Ovary (tissue), 9 donors: Measurements from ENCODE around the gene GBF1. TPM values are rescaled to one million over a fixed set of nuclear protein-coding genes. Genes with fewer than 3 reads are reported as not detected.

Experiments used
- DNase-seq, 5 donors: peaks; one replicate each; pipeline ENCODE4 v3.0.0-alpha.2; 2019 to 2020
- H3K27ac ChIP-seq, 2 donors: fragments of 200-600 bp; one replicate each; pipeline versions ENCODE4 v1.5.1 to v1.8.0; 2019 to 2022
- H3K27me3 ChIP-seq: fragments of 200-600 bp; one replicate; pipeline ENCODE4 v1.8.0; 2022
- H3K36me3 ChIP-seq: fragments of 200-600 bp; sonication (generic); one replicate; pipeline ENCODE4 v1.5.1; 2019
- H3K4me1 ChIP-seq: one replicate; pipeline ENCODE4 v1.8.1; 2013; ENCODE audit warnings: mild to moderate bottlenecking, moderate library complexity; ENCODE audit not compliant: insufficient read depth
- H3K4me3 ChIP-seq: fragments of 200-600 bp; sonication (generic); one replicate; pipeline ENCODE4 v1.5.1; 2017
- H3K9me3 ChIP-seq, 2 donors: fragments of 200-600 bp in 1 of 2; sonication (generic) in 1 of 2; one replicate each; pipeline versions ENCODE4 v1.5.1 to v1.8.1; 2013 to 2019; ENCODE audit warnings: mild to moderate bottlenecking in 1 of 2, moderate library complexity in 1 of 2
- CTCF ChIP-seq, 3 donors: fragments of 450-650 bp in 2 of 3; fragments of 200-600 bp in 1 of 3; IDR thresholded peaks; one replicate each; pipeline versions ENCODE4 v1.5.1 to v1.8.0; 2016 to 2022; ENCODE audit warnings: antibody characterized with exemption in 3 of 3, mild to moderate bottlenecking in 1 of 3
- EP300 ChIP-seq: sonication (generic); formaldehyde crosslinking; IDR thresholded peaks from one replicate; pipeline ENCODE4 v1.6.1; 2017; ENCODE audit warnings: antibody characterized with exemption
- POLR2A ChIP-seq: fragments of 450-650 bp; IDR thresholded peaks from one replicate; pipeline ENCODE4 v1.6.1; 2017; ENCODE audit warnings: antibody characterized with exemption, mild to moderate bottlenecking, moderate library complexity
- WGBS, 3 donors: extraction: QIAGEN DNeasy Blood & Tissue Kit in 1 of 3; methylation state at CpG; one replicate each; pipeline versions ENCODE4 v1.1.5 to v1.1.7; 2013 to 2017; 5-methylcytosine and 5-hydroxymethylcytosine counted together
- intact Hi-C, 4 donors: fragments of 100-400 bp; cut with DNase I; formaldehyde crosslinking; loops; one replicate each; pipeline versions ENCODE4 v1.11.0 to v1.15.1; 2022 to 2023
- polyA plus RNA-seq, 2 donors: library from polyadenylated mRNA; stranded (reverse); fragments of 200-250 nt in 1 of 2; fragments of 350-450 nt in 1 of 2; fragmentation: Illumina TruSeq in 1 of 2; extraction: RNeasy Lipid Tissue Mini Kit (QIAGEN cat#74804) in 1 of 2; gene quantifications; one replicate each; pipeline ENCODE4 v1.2.3, GENCODE V29; 2013 to 2014
- total RNA-seq, 7 donors: library from RNA; depleted of rRNA in 2 of 7; stranded (reverse); fragments of >200 nt in 2 of 7; fragmentation: NEBNext Ultra II Directional in 3 of 7; extraction: Animal tissue kit (Norgen Biotek cat#: 25700) in 3 of 7; gene quantifications; one replicate each; pipeline versions ENCODE4 v1.1.0 to v1.2.4, GENCODE V29; 2016 to 2023
- donor health status: DM: no; HTN: no; CAD: no; lungs with moderate emphysema.
- donor health status: DM: no; HTN: no; CAD: no.
- donor health status: Bipolar disorder and iron deficiency.
- donor health status: DM: yes; HTN: yes; CAD: no.
- donor health status: DM: no; HTN: no; CAD: no.
- donor health status: DM: yes; HTN: yes; CAD: no.

Gene GBF1
- total and polyA plus RNA-seq, 9 donors: 13.2 to 43.2 (median 34.4) TPM

- Histone ChIP-seq H3K36me3 (no peaks in the 10 kb centered on the region), H3K27me3 (no peaks in the 10 kb centered on the region), H3K27ac (no peak overlapping the region), H3K4me3 (no peak overlapping the region), H3K4me1 (peaks cover 5% of the 10 kb centered on the region), H3K9me3 (no peaks in the 10 kb centered on the region)
- intact Hi-C loops: loop anchor here in 1 of 4 donors (5.0 kb wide), 1 partner anchor 170 kb away; no protein-coding TSS in a partner anchor
- TF ChIP-seq EP300: no peak
- TF ChIP-seq POLR2A: no peak
- TF ChIP-seq CTCF (IDR thresholded peaks at IDR 0.05): no peak
- no peak for DNase-seq
- 75 to 79% (median 77%) methylated on average over 18 of the region's 18 CpGs for WGBS, 3 donors
Measured at GRCh38 chr10:102401735-102402511, 156.6 kb downstream of the GBF1 start.

- intact Hi-C loops: loop anchor here in 1 of 4 donors (5.0 kb wide), 1 partner anchor 170 kb away; no protein-coding TSS in a partner anchor
- Histone ChIP-seq H3K4me1 (peaks cover 5% of the 10 kb centered on the region), H3K36me3 (no peaks in the 10 kb centered on the region), H3K9me3 (no peaks in the 10 kb centered on the region), H3K27ac (no peak overlapping the region), H3K27me3 (no peaks in the 10 kb centered on the region), H3K4me3 (no peak overlapping the region)
- no peak for DNase-seq
- 74 to 82% (median 75%) methylated on average over 5 of the region's 5 CpGs for WGBS, 3 donors
- TF ChIP-seq EP300 (no peak), POLR2A (no peak), CTCF (IDR thresholded peaks at IDR 0.05) (no peak)
Measured at GRCh38 chr10:102402512-102402896, 157.2 kb downstream of the GBF1 start.

GRCh38 chr10:102403115-102403514 lies 157.8 kb downstream of the GBF1 start:
- no peak for DNase-seq
- Histone ChIP-seq H3K4me1 (peaks cover 5% of the 10 kb centered on the region), H3K9me3 (no peaks in the 10 kb centered on the region)

More at GRCh38 chr10:102403115-102403514, 157.8 kb downstream of the GBF1 start:
- TF ChIP-seq EP300 (no peak), POLR2A (no peak), CTCF (IDR thresholded peaks at IDR 0.05) (no peak)
- Histone ChIP-seq H3K36me3 (no peaks in the 10 kb centered on the region), H3K27ac (no peak overlapping the region), H3K4me3 (no peak overlapping the region), H3K27me3 (no peaks in the 10 kb centered on the region)
- intact Hi-C loops: loop anchor here in 1 of 4 donors (5.0 kb wide), 1 partner anchor 171 kb away; no protein-coding TSS in a partner anchor
- WGBS, 3 donors: 79 to 83% (median 83%) methylated on average over 12 to 13 of the region's 13 CpGs
